NCI-H1105 (cell line): Measurements from ENCODE around the gene BABAM2.
"Not testable (repeated sequence)": the region's sequence is repeated elsewhere in the genome, so short reads cannot be mapped to it uniquely, and the experiment has no call there.

Experiments
- DNase-seq: peaks from one replicate; lab custom pipeline; 2025; lab: John Stamatoyannopoulos, UW

BABAM2 gene

DNA sequence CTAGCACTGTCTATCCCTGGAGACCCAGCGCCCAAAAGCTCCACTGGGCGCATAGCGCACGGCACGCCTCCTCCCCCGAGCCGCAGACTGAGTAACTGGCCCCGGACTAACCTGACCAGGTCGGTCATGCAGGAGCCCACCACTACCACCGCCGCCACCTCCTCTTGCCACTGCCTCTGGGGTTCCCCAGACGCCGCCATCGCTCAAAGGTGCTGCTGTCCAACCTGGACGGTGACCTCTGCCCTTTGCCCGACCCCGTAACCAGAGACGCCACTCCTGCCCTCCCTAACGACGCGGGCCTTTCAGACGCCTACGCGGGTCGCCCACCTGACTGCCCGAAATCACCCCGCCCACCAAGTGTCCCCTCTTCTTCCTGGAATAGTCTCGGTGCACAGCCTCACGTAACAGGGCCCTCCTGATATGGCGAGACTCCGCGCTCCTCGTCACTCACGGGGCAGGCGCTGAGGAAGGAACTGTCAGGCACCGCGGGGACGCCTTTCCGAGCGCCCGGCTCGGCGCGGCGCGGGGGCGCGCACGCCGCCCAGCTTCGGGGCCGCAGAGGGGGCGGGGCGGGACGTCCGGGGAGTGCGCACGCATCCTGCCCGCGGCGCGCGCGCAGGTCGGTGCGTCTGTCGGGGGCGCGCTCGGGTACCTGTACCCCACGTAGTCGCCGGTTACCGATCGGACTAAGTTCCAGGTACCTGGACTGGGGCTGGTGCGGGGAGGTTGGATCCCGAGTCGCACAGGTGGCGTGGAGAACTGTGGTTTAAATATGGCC, at the start of gene BABAM2, which contains the start of gene RBKS:
BABAM2 (plus strand) TSS at position 584 of the 778 bp plus-strand sequence. CDS start 3,828 bp downstream, outside the sequence.
RBKS (minus strand) TSS at position 242 of the 778 bp plus-strand sequence; CDS start at position 200, 42 bp downstream.
- peak; percentile 84 for DNase-seq

DNA sequence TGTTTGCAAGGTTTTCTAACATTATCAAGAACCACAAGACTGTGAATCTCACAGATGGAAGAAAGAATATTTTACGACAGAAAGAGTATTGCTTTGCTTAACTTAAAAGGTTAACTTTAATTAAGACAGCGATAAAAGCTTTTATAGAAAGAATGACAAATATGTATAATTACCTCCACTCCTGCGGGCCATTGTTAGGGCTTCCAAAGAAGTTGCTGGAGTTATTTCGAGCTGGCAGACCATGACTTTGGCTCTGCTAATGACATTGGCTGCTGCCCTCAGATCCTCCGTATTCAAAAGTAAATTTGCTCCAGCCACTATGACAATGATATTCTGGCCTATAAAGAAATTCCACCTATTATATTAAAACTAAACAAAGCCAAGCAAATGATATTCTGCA, 47.6 kb upstream of the BABAM2 start:
- no peak for DNase-seq

DNA sequence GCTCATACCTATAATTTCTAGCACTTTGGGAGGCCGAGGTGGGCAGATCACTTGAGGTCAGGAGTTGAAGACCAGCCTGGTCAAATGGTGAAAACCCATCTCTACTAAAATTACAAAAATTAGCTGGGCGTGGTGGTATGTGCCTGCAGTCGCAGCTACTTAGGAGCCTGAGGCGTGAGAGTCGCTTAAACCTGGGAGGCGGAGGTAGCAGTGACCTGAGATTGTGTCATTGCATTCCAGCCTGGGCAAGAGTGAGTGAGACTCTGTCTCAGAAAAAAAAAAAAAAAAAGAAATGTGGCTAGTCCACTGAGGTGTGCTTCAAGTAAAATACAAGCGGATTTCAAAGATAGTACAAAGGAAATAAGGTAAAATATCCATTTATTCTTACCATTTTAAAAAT, 46.5 kb upstream of the BABAM2 start:
- no peak for DNase-seq

GRCh38 chr2:27844821-27845255, 45.7 kb upstream of the BABAM2 start:
- DNase-seq, result no peak

DNA sequence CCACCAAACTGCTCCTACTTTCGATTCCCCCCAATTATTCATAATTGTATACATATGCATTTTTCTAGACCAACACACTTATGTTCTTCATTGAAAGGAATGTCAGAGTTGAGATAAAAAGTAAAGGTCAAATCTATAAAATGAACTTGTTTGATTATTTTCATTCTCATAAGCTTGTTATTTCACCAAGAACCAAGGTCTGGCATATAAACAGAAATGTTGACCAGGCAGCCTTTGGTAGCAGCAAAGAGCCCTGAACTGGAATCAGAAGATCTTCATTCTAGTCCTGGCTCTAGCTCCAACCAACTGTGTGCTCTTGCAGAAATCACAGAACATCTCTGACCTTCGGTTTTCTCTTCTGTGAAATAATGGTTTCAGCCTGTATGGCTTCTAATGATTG, 43.2 kb upstream of the BABAM2 start:
- no peak for DNase-seq

DNA sequence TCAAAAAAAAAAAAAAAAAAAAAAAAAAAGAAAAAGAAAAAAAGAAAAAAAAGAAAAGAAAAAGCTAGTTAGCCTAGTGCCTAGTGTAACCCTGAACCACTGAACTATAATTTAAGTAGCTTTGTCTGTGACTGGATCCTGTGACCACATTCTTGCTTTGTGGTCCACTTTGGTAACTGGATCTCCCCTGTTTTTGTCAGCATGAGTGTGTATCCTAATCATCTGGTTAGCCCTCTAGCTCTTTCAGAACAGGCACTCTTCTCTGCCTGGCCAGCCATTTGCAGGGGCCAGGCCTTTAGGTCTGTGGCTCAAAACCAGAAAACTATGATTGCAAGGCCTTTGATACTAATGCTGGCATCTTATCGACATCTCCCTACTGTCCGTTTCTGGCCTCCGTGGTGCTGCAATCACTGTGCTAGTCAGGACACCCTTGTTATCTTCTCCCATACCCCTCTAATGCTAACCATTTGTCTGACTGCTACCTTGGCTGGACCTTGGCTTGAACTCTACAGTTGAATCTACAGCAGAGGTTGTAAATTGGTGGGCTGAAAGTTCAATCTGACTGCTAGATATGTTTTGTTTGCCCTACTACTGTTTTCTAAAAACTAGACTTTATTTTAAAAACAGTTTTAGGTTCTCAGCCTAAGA, 40.8 kb upstream of the BABAM2 start:
- no peak for DNase-seq

DNA sequence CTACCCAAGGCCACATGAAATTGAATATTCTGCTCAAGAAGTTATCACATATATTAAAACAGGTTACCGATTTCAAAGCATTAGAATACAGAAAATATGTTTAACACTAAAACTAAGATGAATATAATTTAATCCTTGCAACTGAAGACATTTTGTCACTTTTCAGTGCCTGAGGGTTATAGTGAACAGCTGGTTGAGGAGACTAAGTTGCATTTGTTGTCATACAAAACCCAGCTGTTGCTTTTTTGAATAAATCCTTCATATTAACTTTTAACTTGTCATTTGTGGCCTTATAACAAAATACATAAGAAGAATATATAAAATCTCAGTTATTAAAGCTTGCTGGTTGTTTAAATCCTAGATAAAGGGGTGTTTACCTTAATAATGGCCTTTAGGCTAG, 37.8 kb upstream of the BABAM2 start:
- no peak for DNase-seq

GRCh38 chr2:27854229-27854862, 36.2 kb upstream of the BABAM2 start:
- no peak for DNase-seq

DNA sequence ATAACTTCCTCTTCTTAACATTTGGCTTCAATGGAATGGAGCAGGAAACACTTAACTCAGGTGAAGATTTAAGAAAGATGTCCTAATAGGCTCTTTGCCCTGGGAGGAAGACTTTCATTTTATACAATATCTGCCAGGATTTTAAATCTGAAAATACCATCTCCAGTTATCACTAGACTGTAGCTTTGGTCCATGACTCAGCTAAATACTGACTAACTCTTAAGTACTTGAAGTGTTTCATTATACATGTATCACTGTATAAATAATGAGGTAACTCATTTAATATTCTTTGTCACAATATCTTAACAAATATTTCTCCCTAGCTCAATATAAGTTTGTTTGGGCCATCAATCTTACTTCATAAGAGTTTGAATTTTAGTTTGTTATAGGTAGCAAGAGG, 35.1 kb upstream of the BABAM2 start:
- no peak for DNase-seq

- DNase-seq, result no peak
Measured at GRCh38 chr2:27856386-27856785, 34.1 kb upstream of the BABAM2 start.

DNA sequence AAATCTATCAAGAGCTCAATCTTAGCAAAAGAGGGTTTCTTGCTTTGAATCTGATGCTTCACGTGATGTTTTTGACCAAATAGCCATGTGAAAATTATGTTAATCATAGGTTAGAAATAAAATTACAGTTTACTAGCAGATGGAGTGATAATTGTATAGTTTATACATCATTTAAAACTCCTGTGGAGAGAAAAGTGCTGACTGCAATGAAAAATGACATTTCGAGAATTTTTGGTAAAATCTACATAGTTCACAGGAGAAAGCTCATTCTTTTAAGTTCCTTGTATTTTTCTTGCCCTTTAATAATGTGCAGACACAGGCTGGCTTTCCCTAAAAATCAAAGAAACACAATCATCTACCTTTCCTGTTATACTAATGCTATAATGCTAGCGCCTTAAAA, 33.6 kb upstream of the BABAM2 start:
- DNase-seq, result no peak

GRCh38 chr2:27857417-27858172, 32.9 kb upstream of the BABAM2 start:
- no peak for DNase-seq

DNA sequence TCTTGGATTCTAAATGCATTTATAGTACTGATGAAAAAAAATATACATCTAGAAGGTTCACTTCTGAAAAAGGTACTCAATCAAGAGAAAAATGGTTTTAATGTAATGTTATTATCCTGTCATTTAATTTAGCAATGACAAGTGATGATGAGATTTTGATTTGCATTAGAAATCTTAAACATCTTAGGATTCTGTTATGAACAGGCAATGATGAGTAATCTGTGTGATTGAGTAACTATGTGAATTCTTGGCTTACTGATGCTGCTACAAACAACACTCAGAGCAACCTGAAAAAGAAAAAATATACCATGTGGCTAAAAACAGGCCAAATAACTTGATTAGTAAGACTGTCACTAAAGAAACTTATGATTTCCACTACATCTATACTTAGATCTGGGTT, 30.4 kb upstream of the BABAM2 start:
- DNase-seq, result no peak

- no peak for DNase-seq
Measured at GRCh38 chr2:27863146-27863545, 27.4 kb upstream of the BABAM2 start.

DNA sequence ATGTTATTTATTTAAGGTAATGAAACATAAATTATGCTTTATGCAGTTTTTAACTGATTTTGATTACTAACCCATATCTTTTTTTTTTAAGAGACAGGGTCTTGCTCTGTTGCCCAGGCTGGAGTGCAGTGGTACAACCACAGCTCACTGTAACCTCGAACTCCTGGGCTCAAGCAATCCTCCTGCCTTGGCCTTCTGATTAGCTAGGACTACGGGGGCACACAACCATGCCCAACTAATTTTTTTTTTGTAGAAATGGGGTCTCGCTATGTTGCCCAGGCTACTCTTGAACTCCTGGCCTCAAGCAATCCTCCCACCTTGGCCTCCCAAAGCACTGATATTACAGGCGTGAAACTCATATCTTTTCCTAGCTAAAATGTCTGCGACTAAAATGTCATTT, 26.6 kb upstream of the BABAM2 start:
- DNase-seq, result not testable (repeated sequence)

DNA sequence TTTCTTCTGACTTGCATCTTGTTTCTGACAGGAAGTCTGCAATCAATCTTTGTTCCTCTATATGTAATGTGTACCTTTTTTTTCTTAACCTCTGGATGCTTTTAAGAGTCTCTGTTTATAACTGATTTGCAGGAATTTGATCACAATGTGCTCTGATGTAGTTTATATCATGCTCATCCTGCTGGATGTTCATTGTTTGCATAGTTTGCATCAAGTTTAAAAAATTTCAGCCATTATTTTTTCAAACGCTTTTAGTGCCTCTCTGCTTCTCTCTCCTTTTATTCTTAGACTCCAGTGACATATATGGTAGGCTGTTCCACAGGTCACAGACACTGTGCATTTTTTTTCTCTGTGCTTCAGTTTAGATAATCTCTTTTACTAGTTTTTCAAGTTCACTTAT, 24.3 kb upstream of the BABAM2 start:
- DNase-seq, result no peak

DNA sequence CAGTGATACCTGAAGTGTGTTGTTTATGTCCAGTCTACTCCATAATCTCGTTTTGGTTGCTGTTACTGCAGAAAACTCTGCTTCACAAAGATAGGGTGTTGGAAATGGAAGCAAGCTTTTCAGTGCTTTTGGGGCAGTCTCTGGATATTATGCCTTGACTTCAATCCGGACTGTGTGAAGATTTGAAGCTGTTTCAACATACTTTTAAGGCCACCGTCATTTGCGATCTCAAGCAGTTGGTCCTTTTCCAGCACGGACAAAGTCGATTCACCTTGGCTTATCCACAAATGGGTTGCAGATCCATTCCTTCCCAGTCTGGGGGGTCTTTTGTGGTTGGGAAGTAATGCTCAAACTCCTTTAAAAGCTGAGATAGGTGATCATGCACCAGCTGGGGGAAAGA, 20.8 kb upstream of the BABAM2 start:
- no peak for DNase-seq

DNA sequence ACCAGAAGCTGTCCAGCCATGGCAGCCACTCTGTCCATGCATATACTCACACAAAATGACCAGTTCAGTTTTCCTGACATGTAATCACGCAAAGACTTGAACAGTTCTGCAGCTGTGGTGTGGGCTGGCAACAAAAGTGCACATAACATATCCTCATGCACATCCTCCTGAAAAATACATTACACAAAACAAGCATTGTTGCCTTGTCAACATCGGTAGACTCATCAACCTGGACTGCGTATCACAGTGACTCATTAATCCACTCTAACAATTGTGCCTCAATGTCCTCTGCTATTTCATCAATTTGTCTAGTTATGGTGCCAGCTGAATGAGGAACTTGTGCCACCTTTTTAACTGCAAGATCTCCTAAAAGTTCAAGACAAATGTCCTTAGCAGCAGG, 19.8 kb upstream of the BABAM2 start:
- DNase-seq, result no peak

DNA sequence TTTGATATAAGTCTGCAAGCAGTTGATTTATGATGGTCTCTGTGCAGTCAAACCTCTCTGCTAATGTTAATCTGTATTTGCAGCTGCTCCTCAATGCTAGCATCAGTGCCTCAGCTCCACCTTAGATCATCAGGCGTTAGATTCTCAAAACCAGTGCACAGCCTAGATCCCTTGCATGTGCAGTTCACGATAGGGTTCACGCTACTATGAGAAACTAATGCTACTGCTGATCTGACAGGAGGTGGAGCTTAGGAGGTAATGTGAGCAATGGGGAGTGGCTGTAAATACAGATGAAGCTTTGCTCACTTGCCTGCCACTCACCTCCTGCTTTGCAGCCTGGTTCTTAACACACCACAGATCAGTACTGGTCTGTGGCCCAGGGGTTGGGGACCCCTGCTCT, 18.7 kb upstream of the BABAM2 start:
- DNase-seq, result no peak

- DNase-seq, result no peak
Measured at GRCh38 chr2:27873091-27873490, 17.4 kb upstream of the BABAM2 start.

- DNase-seq, result no peak
Measured at GRCh38 chr2:27875089-27875881, 15.2 kb upstream of the BABAM2 start.
